Fibroblast of villous mesenchyme (primary cell): ENCODE measurements around the gene AP2S1. TPM values are rescaled to one million over a fixed set of nuclear protein-coding genes. Genes with fewer than 3 reads are reported as not detected.
A peak's percentile ranks its signal among the peaks of the same experiment; 100 is the strongest.

ENCODE experiments used
- DNase-seq: peaks from one replicate; pipeline ENCODE4 v3.0.0-alpha.2; 2010; ENCODE audit warnings: low read depth
- H3K4me3 ChIP-seq: 2 replicates; pipeline ENCODE4 v1.5.1; 2011; ENCODE audit warnings: low read depth, mild to moderate bottlenecking, low read length
- CTCF ChIP-seq: IDR thresholded peaks from 2 replicates; pipeline ENCODE4 v1.5.1; 2012; ENCODE audit warnings: low read depth, mild to moderate bottlenecking, low read length; ENCODE audit not compliant: insufficient read depth
- small RNA-seq: library from RNA; depleted of rRNA; stranded (forward); fragments of <200 nt; gene quantifications from one replicate; pipeline ENCODE3, GENCODE V24; 2012
- total RNA-seq: library from RNA; depleted of rRNA; stranded (reverse); fragments of >200 nt; gene quantifications from 2 replicates; pipeline ENCODE4 v1.2.3, GENCODE V29; 2012

Gene AP2S1
- total RNA-seq, 1 donor = 113 TPM

- peak; percentile 97 for DNase-seq
- peak; percentile 2 for TF ChIP-seq CTCF
- H3K4me3 ChIP-seq = peak within 1 kb of the TSS; percentile 96
Observed at GRCh38 chr19:46788262-46788967, 62.2 kb downstream of the AP2S1 start, which contains the start of gene SLC1A5. SLC1A5 (minus strand) TSS chr19:46788594; CDS start chr19:46787965, 629 bp downstream.

Small RNA genes lying within 50 kb of the gene (small RNA-seq; reads per million reads assigned to genes)
- not detected for gene AC008622.3
- gene HNRNPMP2 = not detected

Other genes with a start within 250 kb of the AP2S1 start
- gene CALM3, start 249.5 kb downstream of the AP2S1 start, total RNA-seq = 124 and 213 TPM in 2 replicates
- gene PTGIR, start 225.8 kb downstream of the AP2S1 start, total RNA-seq = 3.5 and 5.5 TPM in 2 replicates
- gene GNG8, start 214.6 kb downstream of the AP2S1 start, total RNA-seq = not detected in 2 replicates
- 5.2 and 11.3 TPM in 2 replicates for gene DACT3, start 189.7 kb downstream of the AP2S1 start, total RNA-seq
- gene PRKD2, start 133.7 kb downstream of the AP2S1 start, total RNA-seq = 11.7 and 12.2 TPM in 2 replicates
- 18.1 and 19.6 TPM in 2 replicates for gene FKRP, start 104.8 kb downstream of the AP2S1 start, total RNA-seq
- gene STRN4, start 104.4 kb downstream of the AP2S1 start, total RNA-seq = 66.5 and 75.1 TPM in 2 replicates
- 196 and 224 TPM in 2 replicates for gene SLC1A5, start 62.3 kb downstream of the AP2S1 start, total RNA-seq
- gene ARHGAP35, start 10.2 kb upstream of the AP2S1 start, total RNA-seq = 31.5 and 36.7 TPM in 2 replicates
- 0.32 and 0.86 TPM in 2 replicates for gene NPAS1, start 169.0 kb upstream of the AP2S1 start, total RNA-seq
- gene TMEM160, start 197.8 kb upstream of the AP2S1 start, total RNA-seq = 22.0 and 28.3 TPM in 2 replicates